ENCODE results near the gene NPAS3. TPM values are rescaled to one million over a fixed set of nuclear protein-coding genes. Genes with fewer than 3 reads are reported as not detected.

NPAS3 gene
- total RNA-seq, 2 donors from 2014 or later, result 1.1 to 1.8 TPM

DNA sequence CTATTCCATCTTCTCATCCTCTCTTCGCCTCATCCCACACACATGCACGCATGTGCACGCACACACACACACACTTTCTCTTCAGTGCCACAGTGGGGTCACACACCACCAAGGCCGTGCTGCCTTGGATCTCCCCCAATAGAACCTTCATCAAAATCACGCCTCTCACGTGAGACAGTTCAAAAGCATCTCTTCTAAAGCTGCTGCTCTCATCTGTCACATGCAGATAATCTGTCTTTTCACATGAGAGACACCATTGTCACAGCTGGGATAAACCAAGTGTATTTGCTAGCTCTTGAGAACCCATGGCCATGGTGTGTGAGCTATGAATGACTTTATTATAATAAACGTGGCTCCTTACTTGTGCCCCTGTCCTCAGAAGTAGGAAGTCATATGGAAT lies 793.5 kb downstream of the NPAS3 start:
- no peak overlapping the region for H3K4me3 ChIP-seq
- no peak for DNase-seq (ENCODE audit: low spot score)
- H3K27me3 ChIP-seq (replicated peaks; ENCODE audit: insufficient read depth), result no peaks in the 10 kb centered on the region
- no peak for TF ChIP-seq POLR2AphosphoS5 (IDR thresholded peaks at IDR 0.05)
- TF ChIP-seq POLR2A (IDR thresholded peaks at IDR 0.05), result no peak
- TF ChIP-seq, protein P1, sequence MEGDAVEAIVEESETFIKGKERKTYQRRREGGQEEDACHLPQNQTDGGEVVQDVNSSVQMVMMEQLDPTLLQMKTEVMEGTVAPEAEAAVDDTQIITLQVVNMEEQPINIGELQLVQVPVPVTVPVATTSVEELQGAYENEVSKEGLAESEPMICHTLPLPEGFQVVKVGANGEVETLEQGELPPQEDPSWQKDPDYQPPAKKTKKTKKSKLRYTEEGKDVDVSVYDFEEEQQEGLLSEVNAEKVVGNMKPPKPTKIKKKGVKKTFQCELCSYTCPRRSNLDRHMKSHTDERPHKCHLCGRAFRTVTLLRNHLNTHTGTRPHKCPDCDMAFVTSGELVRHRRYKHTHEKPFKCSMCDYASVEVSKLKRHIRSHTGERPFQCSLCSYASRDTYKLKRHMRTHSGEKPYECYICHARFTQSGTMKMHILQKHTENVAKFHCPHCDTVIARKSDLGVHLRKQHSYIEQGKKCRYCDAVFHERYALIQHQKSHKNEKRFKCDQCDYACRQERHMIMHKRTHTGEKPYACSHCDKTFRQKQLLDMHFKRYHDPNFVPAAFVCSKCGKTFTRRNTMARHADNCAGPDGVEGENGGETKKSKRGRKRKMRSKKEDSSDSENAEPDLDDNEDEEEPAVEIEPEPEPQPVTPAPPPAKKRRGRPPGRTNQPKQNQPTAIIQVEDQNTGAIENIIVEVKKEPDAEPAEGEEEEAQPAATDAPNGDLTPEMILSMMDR (IDR thresholded peaks at IDR 0.05), result no peak
- H3K27ac ChIP-seq, result no peak overlapping the region
- no peaks in the 10 kb centered on the region for H3K36me3 ChIP-seq
- H3K9me3 ChIP-seq, result no peaks in the 10 kb centered on the region
- H3K4me1 ChIP-seq (replicated peaks), result no peaks in the 10 kb centered on the region
- intact Hi-C loops (cut with DNase I), result no loop called here
- WGBS, result 91% methylated on average over 7 of the region's 7 CpGs

- H3K27me3 ChIP-seq (replicated peaks; ENCODE audit: insufficient read depth), result no peaks in the 10 kb centered on the region
- intact Hi-C loops (cut with DNase I), result no loop called here
- no peaks in the 10 kb centered on the region for H3K9me3 ChIP-seq
- no peaks in the 10 kb centered on the region for H3K36me3 ChIP-seq
- H3K27ac ChIP-seq, result no peak overlapping the region
- no peak overlapping the region for H3K4me3 ChIP-seq
- TF ChIP-seq, protein P1 (IDR thresholded peaks at IDR 0.05), result no peak
- TF ChIP-seq POLR2A (IDR thresholded peaks at IDR 0.05) (no peak), POLR2AphosphoS5 (IDR thresholded peaks at IDR 0.05) (no peak)
- H3K4me1 ChIP-seq (replicated peaks), result no peaks in the 10 kb centered on the region
- DNase-seq (ENCODE audit: low spot score), result no peak
- 93% methylated on average over 6 of the region's 6 CpGs for WGBS
Measured at GRCh38 chr14:33733310-33733709, 794.6 kb downstream of the NPAS3 start.

DNA sequence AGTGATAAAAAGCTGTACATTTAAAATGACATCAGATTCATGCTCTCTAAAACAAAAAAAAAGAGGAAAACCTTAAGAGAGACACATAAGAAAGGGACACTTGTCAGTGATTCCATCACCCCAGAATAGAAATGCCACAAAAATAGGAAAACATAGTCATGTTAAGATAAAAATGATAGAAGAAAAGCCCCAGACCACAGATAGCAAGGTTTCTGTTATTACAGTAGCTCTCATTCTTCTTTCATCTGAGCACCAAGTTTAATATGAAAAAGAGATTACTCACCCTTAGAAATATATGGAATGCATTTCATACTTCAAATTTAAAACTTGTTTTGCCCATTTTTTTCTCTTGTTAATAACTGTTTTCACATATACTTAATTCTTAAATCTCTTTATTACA lies 795.0 kb downstream of the NPAS3 start:
- TF ChIP-seq, protein P1 (IDR thresholded peaks at IDR 0.05), result no peak
- TF ChIP-seq POLR2AphosphoS5 (IDR thresholded peaks at IDR 0.05) (no peak), POLR2A (IDR thresholded peaks at IDR 0.05) (no peak)
- no peak for DNase-seq (ENCODE audit: low spot score)
- intact Hi-C loops (cut with DNase I), result no loop called here
- H3K4me3 ChIP-seq, result no peak overlapping the region
- H3K9me3 ChIP-seq, result no peaks in the 10 kb centered on the region
- no peaks in the 10 kb centered on the region for H3K36me3 ChIP-seq
- H3K27ac ChIP-seq, result no peak overlapping the region
- no peaks in the 10 kb centered on the region for H3K4me1 ChIP-seq (replicated peaks)
- H3K27me3 ChIP-seq (replicated peaks; ENCODE audit: insufficient read depth), result no peaks in the 10 kb centered on the region

DNA sequence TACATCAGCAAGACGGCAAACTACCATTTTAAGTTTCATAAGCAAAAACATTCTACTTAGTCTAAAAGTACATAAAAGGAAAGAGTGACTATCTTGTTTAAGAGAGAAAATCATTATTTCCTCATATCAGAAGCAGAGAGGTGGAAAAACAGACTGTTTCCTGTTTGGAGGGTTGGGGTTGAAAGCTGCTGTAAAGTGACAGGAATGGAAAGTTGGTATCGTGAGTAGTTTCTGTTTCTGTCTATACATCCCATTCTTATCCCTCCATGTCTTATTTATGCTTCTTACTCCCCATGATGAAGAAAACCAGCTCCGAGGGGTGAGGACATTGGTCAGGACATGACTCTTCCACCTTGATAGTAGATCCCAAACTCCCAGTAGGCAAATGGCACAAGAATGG lies 795.7 kb downstream of the NPAS3 start:
- H3K27me3 ChIP-seq (replicated peaks; ENCODE audit: insufficient read depth), result no peaks in the 10 kb centered on the region
- H3K27ac ChIP-seq, result no peak overlapping the region
- DNase-seq (ENCODE audit: low spot score), result no peak
- intact Hi-C loops (cut with DNase I), result no loop called here
- H3K4me3 ChIP-seq, result no peak overlapping the region
- TF ChIP-seq POLR2AphosphoS5 (IDR thresholded peaks at IDR 0.05), result no peak
- TF ChIP-seq, protein P1 (IDR thresholded peaks at IDR 0.05), result no peak
- no peak for TF ChIP-seq POLR2A (IDR thresholded peaks at IDR 0.05)
- H3K9me3 ChIP-seq, result no peaks in the 10 kb centered on the region
- H3K36me3 ChIP-seq, result no peaks in the 10 kb centered on the region
- WGBS, result 69% methylated on average over 3 of the region's 3 CpGs
- no peaks in the 10 kb centered on the region for H3K4me1 ChIP-seq (replicated peaks)

DNA sequence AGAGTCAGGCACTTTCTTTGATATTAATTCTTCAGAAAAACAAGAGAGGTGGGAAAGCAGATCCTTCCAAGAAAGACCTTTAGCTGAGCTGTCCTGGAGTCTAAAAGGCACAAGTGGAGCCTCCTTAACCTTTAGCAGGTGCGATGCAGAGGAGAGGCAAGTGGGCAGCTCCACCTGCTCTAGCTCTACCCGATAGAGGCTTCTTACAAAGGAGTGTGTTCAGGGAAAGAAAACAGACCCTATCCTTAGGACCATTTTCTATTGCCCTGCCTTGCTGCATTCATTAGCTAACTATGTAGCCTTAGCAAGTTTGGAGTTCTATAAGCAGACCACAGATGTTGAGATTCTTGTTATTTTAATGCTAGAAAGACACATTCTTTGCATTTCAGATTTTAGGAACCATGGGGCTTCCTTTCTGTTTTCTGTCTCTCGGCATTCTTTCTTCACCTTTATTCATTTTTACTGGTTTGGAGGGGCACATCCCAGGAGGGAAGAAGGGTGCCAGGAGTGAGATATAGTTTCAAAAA lies 797.7 kb downstream of the NPAS3 start:
- no peak overlapping the region for H3K27ac ChIP-seq
- 89% methylated on average over 3 of the region's 3 CpGs for WGBS
- no peak overlapping the region for H3K4me3 ChIP-seq
- no peak for TF ChIP-seq POLR2AphosphoS5 (IDR thresholded peaks at IDR 0.05)
- TF ChIP-seq, protein P1 (IDR thresholded peaks at IDR 0.05), result no peak
- no peak for TF ChIP-seq POLR2A (IDR thresholded peaks at IDR 0.05)
- intact Hi-C loops (cut with DNase I), result no loop called here
- no peaks in the 10 kb centered on the region for H3K9me3 ChIP-seq
- H3K36me3 ChIP-seq, result no peaks in the 10 kb centered on the region
- no peak for DNase-seq (ENCODE audit: low spot score)
- H3K27me3 ChIP-seq (replicated peaks; ENCODE audit: insufficient read depth), result no peaks in the 10 kb centered on the region
- H3K4me1 ChIP-seq (replicated peaks), result no peaks in the 10 kb centered on the region
